ENCODE measurements around the gene SGMS2. TPM values are rescaled to one million over a fixed set of nuclear protein-coding genes. Genes with fewer than 3 reads are reported as not detected.

The SGMS2 gene
- total RNA-seq, 1 experiment from 2014 or later, result 0.72 TPM

GRCh38 chr4:107780665-107781064 lies 44.1 kb upstream of the SGMS2 start:
- H3K9me3 Mint-ChIP-seq, result peaks cover 65% of the 10 kb centered on the region
- H3K4me1 Mint-ChIP-seq, result no peaks in the 10 kb centered on the region
- H3K4me3 Mint-ChIP-seq, result no peak overlapping the region
- H3K36me3 Mint-ChIP-seq, result peaks cover 43% of the 10 kb centered on the region
- DNase-seq (ENCODE audit: low spot score) (peak; percentile 26), ATAC-seq (no peak)
- no peak overlapping the region for H3K27ac Mint-ChIP-seq
- CTCF ChIA-PET, result no interaction called here
- TF ChIP-seq KAT7 (CRISPR knock-in tag; IDR thresholded peaks at IDR 0.05; ENCODE audit: borderline replicate concordance), result no peak
- no peak for TF ChIP-seq JAZF1 (CRISPR knock-in tag; IDR thresholded peaks at IDR 0.05)
- TF ChIP-seq FOXK1 (CRISPR knock-in tag; IDR thresholded peaks at IDR 0.05), result no peak
- POLR2A ChIA-PET, result no interaction called here
- H3K27me3 Mint-ChIP-seq (ENCODE audit: low read depth), result peaks cover 3% of the 10 kb centered on the region; the same call in 1 of the 2 replicates

DNA sequence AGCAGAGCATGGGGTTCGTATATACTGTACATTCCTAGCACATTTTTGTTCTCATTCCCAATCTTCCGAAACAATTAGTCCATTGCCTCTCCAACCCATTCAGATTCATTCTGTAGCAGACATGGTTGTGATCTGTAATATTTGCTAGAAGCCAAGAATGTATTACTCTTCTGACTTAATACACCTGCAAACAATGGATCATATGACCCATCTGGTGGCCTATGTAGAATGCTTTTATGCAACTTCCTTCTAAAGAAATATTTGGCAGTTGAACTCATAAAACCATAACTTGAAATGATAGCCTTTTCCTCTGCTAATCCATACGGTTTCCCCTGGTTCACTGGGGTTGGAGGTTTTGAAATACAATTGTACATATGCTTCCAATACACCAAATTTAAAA lies 32.8 kb upstream of the SGMS2 start:
- Mint-ChIP-seq H3K27ac (no peak overlapping the region), H3K36me3 (peaks cover 9% of the 10 kb centered on the region), H3K9me3 (peaks cover 9% of the 10 kb centered on the region), H3K27me3 (ENCODE audit: low read depth) (peaks cover 3% of the 10 kb centered on the region), H3K4me1 (peaks cover 11% of the 10 kb centered on the region), H3K4me3 (no peak overlapping the region)
- no peak for TF ChIP-seq TP53 (CRISPR knock-in tag; IDR thresholded peaks at IDR 0.05)
- DNase-seq (ENCODE audit: low spot score), result no peak
- ATAC-seq, result no peak
- ChIA-PET POLR2A (no interaction called here), CTCF (no interaction called here)

DNA sequence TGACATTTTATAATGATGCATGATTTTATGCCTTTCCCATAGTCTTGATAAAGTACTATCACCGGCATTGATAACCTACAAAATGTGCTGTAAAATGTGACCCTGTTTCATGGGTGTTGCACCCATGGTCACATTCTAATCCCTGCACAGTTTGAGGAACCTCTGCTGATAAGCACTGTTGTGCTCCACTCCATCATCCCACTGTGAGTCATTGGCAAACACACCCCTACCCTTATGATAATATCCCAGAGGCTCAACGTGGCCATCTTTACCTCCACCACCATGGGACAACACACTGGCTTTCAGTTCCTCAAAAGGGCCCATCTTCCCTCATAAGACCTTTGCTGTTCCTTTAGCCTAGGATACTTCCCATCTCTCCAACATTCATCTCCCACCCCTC lies 32.0 kb upstream of the SGMS2 start:
- no peak for DNase-seq (ENCODE audit: low spot score)
- CTCF ChIA-PET, result no interaction called here
- H3K27ac Mint-ChIP-seq, result no peak overlapping the region
- H3K9me3 Mint-ChIP-seq, result peaks cover 4% of the 10 kb centered on the region
- H3K4me3 Mint-ChIP-seq, result no peak overlapping the region
- TF ChIP-seq ZNF219 (CRISPR knock-in tag; IDR thresholded peaks at IDR 0.05; ENCODE audit: borderline replicate concordance) (no peak), AFF4 (CRISPR knock-in tag; IDR thresholded peaks at IDR 0.05; ENCODE audit: borderline replicate concordance) (no peak), ZBTB21 (CRISPR knock-in tag; IDR thresholded peaks at IDR 0.05; ENCODE audit: borderline replicate concordance) (no peak), ETV6 (CRISPR knock-in tag; IDR thresholded peaks at IDR 0.05) (no peak), GRHL2 (CRISPR knock-in tag; IDR thresholded peaks at IDR 0.05; ENCODE audit: insufficient replicate concordance, severe bottlenecking) (no peak), GTF2I (CRISPR knock-in tag; conservative IDR thresholded peaks at IDR 0.05) (no peak), AR (CRISPR knock-in tag; IDR thresholded peaks at IDR 0.05) (no peak), ESRRA (CRISPR knock-in tag; IDR thresholded peaks at IDR 0.05; ENCODE audit: borderline replicate concordance) (no peak), ZNF512 (CRISPR knock-in tag; IDR thresholded peaks at IDR 0.05; ENCODE audit: borderline replicate concordance) (no peak)
- TF ChIP-seq, protein P1, sequence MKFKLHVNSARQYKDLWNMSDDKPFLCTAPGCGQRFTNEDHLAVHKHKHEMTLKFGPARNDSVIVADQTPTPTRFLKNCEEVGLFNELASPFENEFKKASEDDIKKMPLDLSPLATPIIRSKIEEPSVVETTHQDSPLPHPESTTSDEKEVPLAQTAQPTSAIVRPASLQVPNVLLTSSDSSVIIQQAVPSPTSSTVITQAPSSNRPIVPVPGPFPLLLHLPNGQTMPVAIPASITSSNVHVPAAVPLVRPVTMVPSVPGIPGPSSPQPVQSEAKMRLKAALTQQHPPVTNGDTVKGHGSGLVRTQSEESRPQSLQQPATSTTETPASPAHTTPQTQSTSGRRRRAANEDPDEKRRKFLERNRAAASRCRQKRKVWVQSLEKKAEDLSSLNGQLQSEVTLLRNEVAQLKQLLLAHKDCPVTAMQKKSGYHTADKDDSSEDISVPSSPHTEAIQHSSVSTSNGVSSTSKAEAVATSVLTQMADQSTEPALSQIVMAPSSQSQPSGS (CRISPR knock-in tag; IDR thresholded peaks at IDR 0.05; ENCODE audit: borderline replicate concordance, low read depth), result no peak
- TF ChIP-seq, protein P2, sequence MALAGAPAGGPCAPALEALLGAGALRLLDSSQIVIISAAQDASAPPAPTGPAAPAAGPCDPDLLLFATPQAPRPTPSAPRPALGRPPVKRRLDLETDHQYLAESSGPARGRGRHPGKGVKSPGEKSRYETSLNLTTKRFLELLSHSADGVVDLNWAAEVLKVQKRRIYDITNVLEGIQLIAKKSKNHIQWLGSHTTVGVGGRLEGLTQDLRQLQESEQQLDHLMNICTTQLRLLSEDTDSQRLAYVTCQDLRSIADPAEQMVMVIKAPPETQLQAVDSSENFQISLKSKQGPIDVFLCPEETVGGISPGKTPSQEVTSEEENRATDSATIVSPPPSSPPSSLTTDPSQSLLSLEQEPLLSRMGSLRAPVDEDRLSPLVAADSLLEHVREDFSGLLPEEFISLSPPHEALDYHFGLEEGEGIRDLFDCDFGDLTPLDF (CRISPR knock-in tag; IDR thresholded peaks at IDR 0.05), result no peak
- POLR2A ChIA-PET, result no interaction called here
- H3K4me1 Mint-ChIP-seq, result peaks cover 11% of the 10 kb centered on the region
- no peak for ATAC-seq
- peaks cover 3% of the 10 kb centered on the region; the same call in 1 of the 2 replicates for H3K27me3 Mint-ChIP-seq (ENCODE audit: low read depth)
- peaks cover 1% of the 10 kb centered on the region; the same call in 1 of the 2 replicates for H3K36me3 Mint-ChIP-seq
